HG03095 (cell line): Measurements from ENCODE around the gene SPEG.
A peak's percentile ranks its signal among the peaks of the same experiment; 100 is the strongest.

Experiments
- ATAC-seq: cut with Tn5 transposase; IDR thresholded peaks from one replicate; pipeline ENCODE4 v1.9.1; 2021; ENCODE audit warnings: moderate library complexity; ENCODE audit not compliant: unreplicated experiment

Gene SPEG

DNA sequence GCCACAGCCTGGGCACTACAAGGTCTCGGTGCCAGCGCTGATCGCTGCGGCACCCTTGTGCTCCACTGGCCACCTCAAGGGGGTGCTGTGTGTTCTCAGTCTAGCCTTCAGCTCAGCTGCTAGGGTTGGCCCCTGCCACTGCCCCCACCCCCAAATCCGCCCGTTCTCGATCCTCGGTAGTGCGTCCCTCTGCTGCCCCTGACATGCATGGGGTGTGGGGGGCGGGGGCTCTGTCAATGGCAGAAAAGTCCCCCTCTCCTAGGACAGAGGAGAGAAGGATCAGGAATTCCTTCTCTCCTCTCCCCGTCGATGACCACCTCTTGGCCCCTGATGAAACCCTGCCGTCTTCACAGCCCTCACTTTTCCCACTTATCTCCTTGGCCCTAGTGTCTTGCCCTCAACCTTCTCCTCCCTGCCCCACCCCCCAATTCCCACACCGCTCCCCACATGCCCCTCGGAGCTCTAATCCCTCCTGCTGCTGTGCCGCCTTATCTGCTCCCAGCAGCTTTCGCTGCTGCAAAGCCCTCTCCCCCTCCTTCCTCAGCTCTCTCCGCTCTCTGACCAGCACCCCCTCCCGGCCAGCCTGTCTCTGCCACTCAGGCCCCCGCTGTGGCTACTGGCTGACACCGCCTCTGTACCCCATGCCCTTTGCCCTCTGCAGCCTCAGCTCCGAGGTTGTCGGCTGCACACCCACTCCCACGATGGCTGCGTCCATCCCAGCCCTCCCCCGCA is 75.3 kb downstream of the SPEG start:
- peak; percentile 51 for ATAC-seq

DNA sequence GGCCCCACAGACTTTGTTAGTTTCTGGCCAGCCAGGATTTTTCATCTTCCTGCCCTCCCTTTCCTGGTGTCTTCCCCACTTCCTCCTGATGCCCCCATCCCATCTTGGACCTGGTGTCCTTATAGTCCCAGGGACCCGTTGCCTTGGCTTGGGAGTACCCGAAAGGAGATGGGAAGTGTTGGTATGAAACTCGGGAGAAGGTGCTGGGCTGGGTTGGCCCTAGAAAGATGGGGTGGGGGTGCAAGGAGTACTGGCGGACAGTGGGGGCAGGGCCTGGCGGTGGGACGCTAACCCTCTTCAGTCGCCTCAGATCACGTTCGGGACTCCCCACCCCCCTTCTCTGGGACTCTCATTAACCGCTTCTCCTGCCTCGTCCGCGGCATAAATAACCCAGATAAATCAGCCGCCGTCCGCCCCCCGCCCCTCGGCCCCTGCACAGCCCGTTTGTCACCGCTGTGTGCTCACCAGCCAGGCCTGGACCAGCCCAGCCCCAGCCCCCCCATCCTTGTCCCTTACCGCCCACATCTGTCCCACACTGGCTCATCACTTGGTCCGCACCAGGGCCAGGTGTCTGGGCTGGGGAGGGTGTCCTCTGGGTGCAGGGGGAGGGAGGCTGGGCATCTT is 76.0 kb downstream of the SPEG start:
- no peak for ATAC-seq

- no peak for ATAC-seq
Observed at GRCh38 chr2:219511547-219512325, 77.1 kb downstream of the SPEG start.

- ATAC-seq, result no peak
Observed at GRCh38 chr2:219512524-219513216, 78.0 kb downstream of the SPEG start.

GRCh38 chr2:219513787-219514186 is 79.1 kb downstream of the SPEG start:
- no peak for ATAC-seq

DNA sequence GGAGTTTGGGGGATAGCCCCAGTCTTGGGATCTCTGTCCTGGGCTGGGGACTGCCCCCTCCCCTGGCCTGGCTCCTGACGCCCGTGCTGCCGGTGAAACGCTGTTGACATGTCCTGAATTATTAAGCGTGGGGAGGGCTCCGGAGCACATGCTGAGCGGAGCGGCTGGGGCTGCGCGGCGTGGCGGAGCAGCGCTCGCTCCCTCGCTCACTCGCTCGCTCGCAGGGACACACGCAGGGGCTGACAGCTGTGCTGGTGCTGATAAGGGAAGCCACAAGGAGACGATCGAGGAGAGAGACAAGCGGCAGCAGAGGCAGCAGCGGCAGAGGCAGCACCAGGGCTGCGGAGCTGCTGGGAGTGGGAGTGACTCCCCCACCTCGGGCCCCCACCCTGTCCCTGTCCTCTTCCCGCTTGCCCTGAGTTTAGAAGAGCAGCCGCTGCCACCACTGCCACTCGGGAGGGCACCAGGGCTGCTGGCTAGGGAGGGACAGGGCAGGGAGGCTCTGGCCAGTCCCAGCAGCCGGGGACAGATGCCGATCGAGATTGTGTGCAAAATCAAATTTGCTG is 79.6 kb downstream of the SPEG start, which contains the start of gene ASIC4:
Gene ASIC4 (plus strand): TSS at position 287 of the 566 bp plus-strand sequence. CDS start 243 bp downstream, at position 530.
- ATAC-seq, result no peak

- ATAC-seq, result no peak
Observed at GRCh38 chr2:219514836-219515235, 80.2 kb downstream of the SPEG start.

DNA sequence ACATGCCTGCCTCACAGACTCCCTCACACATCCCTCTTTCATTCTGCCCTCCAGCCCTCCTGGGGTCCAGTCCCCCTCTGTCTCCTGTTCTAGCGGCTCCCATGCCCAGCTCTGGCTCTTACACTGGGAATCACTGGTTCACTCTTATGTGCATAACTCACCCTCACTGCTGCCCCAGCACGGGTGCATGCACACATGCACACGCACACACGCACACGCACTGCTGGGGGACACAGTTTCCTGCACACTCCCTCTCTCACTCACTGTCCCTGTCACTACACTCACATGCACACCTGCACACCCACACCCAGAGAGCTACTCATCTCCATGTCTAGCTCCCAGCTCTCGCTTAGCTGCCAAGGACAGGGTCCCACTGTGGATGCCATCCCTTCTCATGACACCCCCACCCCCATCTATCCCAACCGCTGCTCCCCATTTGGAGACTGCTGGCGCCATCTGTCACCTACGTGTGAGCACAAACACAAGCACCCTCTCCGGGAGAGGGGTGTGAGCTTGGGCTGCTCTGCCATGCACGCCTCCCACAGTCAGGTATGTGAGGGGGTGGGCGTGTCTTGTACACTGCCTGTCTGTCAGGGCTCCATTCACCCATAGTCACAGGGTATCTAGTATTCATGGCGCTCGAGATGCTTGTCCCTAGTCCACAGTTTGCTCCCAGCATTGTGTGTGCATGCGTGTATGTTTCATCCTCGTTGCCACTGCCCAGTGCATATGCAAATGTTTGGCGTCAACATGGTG is 81.4 kb downstream of the SPEG start:
- ATAC-seq, result no peak

DNA sequence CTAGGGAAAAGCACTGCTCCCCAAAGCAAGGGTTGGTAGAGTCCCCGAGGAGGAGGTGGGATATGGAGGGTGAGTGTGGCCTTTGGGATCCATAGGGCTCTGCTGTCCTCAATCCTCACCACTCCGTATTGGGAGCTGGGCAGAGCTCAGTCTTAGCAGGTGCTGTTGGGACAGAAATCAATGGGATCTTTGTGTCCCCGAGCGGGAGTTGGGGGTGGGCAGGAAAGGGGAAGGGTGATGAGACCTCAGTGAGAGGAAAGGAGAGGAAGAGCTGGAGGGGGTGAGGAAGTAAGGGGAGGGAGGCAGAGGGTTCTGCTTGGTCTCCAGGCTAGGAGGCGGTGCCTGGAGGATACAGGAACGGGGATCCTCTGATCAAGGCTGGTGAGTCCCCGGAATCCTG is 82.2 kb downstream of the SPEG start:
- no peak for ATAC-seq

DNA sequence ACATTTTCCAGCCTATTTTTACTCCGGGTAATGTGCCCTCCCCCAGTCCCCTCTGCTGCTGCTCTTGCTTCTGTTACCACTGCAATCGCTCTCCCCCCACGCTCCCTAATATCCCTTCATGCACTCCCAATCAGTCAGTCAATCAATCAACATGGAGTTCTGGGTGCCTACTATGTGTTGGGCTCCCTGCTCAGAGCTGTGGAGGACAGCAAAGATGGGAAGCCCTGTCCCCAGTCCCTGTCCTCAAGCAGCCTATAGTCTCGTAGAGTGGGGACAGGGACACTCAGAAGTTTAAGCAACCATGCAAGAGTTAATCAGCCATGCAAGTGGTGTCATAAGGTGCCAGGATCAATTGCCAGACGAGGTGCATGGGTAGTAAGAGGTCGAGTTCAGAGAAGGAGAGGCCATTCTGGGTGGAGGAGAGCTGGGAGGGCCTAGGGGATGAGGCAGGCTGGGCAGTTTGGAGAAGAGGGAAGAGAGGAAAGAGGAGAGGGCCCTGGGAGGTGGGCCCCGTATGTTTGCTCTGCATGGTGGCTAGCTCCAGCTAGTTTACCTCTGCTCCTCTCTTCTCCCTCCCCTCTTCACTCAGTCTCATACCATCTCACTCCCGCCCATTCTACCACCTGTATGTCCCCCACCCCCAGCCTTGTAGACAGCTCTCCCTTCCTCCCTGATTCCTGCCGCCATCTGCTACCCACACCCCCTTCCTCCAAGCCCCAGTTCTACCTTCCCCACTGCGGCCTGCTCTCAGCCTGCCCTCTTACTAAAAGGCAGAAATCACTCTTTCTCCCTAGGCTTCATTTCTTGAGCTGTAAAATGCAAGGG is 83.5 kb downstream of the SPEG start:
- no peak for ATAC-seq

GRCh38 chr2:219519526-219519916 is 84.9 kb downstream of the SPEG start:
- no peak for ATAC-seq

DNA sequence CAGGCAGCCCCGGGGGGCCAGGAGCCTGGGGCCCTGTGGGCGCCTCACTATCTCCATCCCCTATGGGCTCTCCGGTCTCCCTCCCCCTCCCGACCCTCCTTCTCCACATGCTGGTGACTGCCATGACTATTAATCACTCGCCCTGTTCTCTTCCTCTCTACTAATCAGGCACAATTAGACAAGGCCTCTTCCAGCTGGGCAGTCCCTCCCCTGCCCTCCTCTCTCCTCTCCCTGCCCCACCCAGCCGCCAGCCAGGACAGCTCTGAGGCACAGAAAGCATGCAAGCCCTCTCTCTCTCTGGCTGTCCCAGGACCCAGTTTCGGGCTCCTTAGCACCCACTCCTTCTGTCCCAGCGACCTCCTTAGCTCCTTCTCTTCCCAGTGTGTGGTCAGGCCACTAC is 85.4 kb downstream of the SPEG start:
- ATAC-seq, result no peak

GRCh38 chr2:219521066-219521880 is 86.6 kb downstream of the SPEG start:
- no peak for ATAC-seq

GRCh38 chr2:219522111-219523030 is 87.7 kb downstream of the SPEG start:
- ATAC-seq, result no peak

- no peak for ATAC-seq
Observed at GRCh38 chr2:219523031-219523671, 88.5 kb downstream of the SPEG start.

DNA sequence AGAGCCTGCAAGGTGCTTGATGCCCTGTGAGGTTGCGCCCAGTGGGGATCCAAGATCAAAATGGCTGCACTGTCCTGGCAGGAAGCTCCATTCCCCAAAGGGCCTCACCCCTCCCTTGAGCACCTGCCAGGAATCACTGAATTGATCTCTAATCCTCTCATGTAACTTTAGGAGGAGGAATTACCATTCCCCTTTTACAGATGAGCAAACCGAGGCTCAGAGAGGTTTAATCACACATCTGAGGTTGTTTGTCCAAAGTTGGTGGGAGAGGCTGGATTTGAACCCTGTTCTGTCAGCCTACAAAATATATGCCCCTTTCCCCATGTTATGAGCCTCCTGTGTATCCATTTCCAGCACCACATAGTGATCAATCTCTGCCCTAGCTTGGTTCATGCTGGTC is 90.2 kb downstream of the SPEG start:
- no peak for ATAC-seq
